Activated T-cell treated with anti-CD3 and anti-CD28 coated beads, Interleukin-2, amount 50 U/mL, for 24 hours (primary cell): Measurements from ENCODE around the gene MOCOS.

Experiments
- DNase-seq: peaks from one replicate; pipeline ENCODE4 v3.0.0-alpha.2; 2020
- H3K27ac Mint-ChIP-seq: 2 replicates; pipeline ENCODE4 v1.8.0; 2020; ENCODE audit warnings: mild to moderate bottlenecking, mixed read lengths
- H3K27me3 Mint-ChIP-seq: 2 replicates; pipeline ENCODE4 v1.8.0; 2020; ENCODE audit warnings: mixed read lengths
- H3K36me3 Mint-ChIP-seq: 2 replicates; pipeline ENCODE4 v1.8.0; 2020; ENCODE audit warnings: low read depth, mixed read lengths
- H3K4me1 Mint-ChIP-seq: 2 replicates; pipeline ENCODE4 v1.8.0; 2020; ENCODE audit warnings: low read depth, mixed read lengths
- H3K4me3 Mint-ChIP-seq: 2 replicates; pipeline ENCODE4 v1.8.0; 2020; ENCODE audit warnings: mild to moderate bottlenecking, moderate library complexity, mixed read lengths
- H3K9me3 Mint-ChIP-seq: 2 replicates; pipeline ENCODE4 v1.8.0; 2020; ENCODE audit warnings: mixed read lengths

MOCOS gene

GRCh38 chr18:36255072-36255698 is 67.9 kb downstream of the MOCOS start:
- no peak for DNase-seq
- H3K4me1 Mint-ChIP-seq = no peaks in the 10 kb centered on the region
- no peaks in the 10 kb centered on the region for H3K9me3 Mint-ChIP-seq
- H3K27me3 Mint-ChIP-seq = peaks cover 21% of the 10 kb centered on the region
- no peak overlapping the region for H3K27ac Mint-ChIP-seq
- no peak overlapping the region for H3K4me3 Mint-ChIP-seq
- H3K36me3 Mint-ChIP-seq = no peaks in the 10 kb centered on the region

- Mint-ChIP-seq H3K4me1 (no peaks in the 10 kb centered on the region), H3K27me3 (peaks cover 18% of the 10 kb centered on the region), H3K4me3 (no peak overlapping the region), H3K9me3 (no peaks in the 10 kb centered on the region), H3K36me3 (no peaks in the 10 kb centered on the region), H3K27ac (no peak overlapping the region)
- DNase-seq = no peak
Measured at GRCh38 chr18:36256094-36256493, 68.8 kb downstream of the MOCOS start.

- no peak overlapping the region for H3K4me3 Mint-ChIP-seq
- no peak for DNase-seq
- no peaks in the 10 kb centered on the region for H3K36me3 Mint-ChIP-seq
- H3K9me3 Mint-ChIP-seq = no peaks in the 10 kb centered on the region
- no peaks in the 10 kb centered on the region for H3K27me3 Mint-ChIP-seq
- no peak overlapping the region for H3K27ac Mint-ChIP-seq
- no peaks in the 10 kb centered on the region for H3K4me1 Mint-ChIP-seq
Measured at GRCh38 chr18:36262971-36263370, 75.7 kb downstream of the MOCOS start.

GRCh38 chr18:36264283-36264682 is 77.0 kb downstream of the MOCOS start:
- H3K4me1 Mint-ChIP-seq = no peaks in the 10 kb centered on the region
- H3K9me3 Mint-ChIP-seq = no peaks in the 10 kb centered on the region
- H3K27ac Mint-ChIP-seq = no peak overlapping the region
- no peaks in the 10 kb centered on the region for H3K27me3 Mint-ChIP-seq
- H3K4me3 Mint-ChIP-seq = no peak overlapping the region
- no peak for DNase-seq
- H3K36me3 Mint-ChIP-seq = no peaks in the 10 kb centered on the region

- no peaks in the 10 kb centered on the region for H3K36me3 Mint-ChIP-seq
- no peak overlapping the region for H3K4me3 Mint-ChIP-seq
- no peaks in the 10 kb centered on the region for H3K9me3 Mint-ChIP-seq
- peaks cover 6% of the 10 kb centered on the region for H3K27me3 Mint-ChIP-seq
- no peaks in the 10 kb centered on the region for H3K4me1 Mint-ChIP-seq
- H3K27ac Mint-ChIP-seq = no peak overlapping the region
- no peak for DNase-seq
Measured at GRCh38 chr18:36265015-36265414, 77.7 kb downstream of the MOCOS start.

- no peak for DNase-seq
- H3K4me1 Mint-ChIP-seq = no peaks in the 10 kb centered on the region
- H3K27ac Mint-ChIP-seq = no peak overlapping the region
- no peak overlapping the region for H3K4me3 Mint-ChIP-seq
- H3K27me3 Mint-ChIP-seq = peaks cover 12% of the 10 kb centered on the region
- no peaks in the 10 kb centered on the region for H3K36me3 Mint-ChIP-seq
- no peaks in the 10 kb centered on the region for H3K9me3 Mint-ChIP-seq
Measured at GRCh38 chr18:36269157-36269556, 81.9 kb downstream of the MOCOS start.

GRCh38 chr18:36271153-36271552 is 83.9 kb downstream of the MOCOS start:
- no peak overlapping the region for H3K4me3 Mint-ChIP-seq

GRCh38 chr18:36273347-36273746 is 86.0 kb downstream of the MOCOS start:
- H3K4me3 Mint-ChIP-seq = no peak overlapping the region
- no peaks in the 10 kb centered on the region for H3K4me1 Mint-ChIP-seq
- H3K27me3 Mint-ChIP-seq = peaks cover 23% of the 10 kb centered on the region
- no peak overlapping the region for H3K27ac Mint-ChIP-seq
- no peaks in the 10 kb centered on the region for H3K9me3 Mint-ChIP-seq
- no peaks in the 10 kb centered on the region for H3K36me3 Mint-ChIP-seq
- no peak for DNase-seq

More at GRCh38 chr18:36271153-36271552, 83.9 kb downstream of the MOCOS start:
- Mint-ChIP-seq H3K9me3 (no peaks in the 10 kb centered on the region), H3K4me1 (no peaks in the 10 kb centered on the region), H3K36me3 (no peaks in the 10 kb centered on the region), H3K27me3 (peaks cover 20% of the 10 kb centered on the region), H3K27ac (no peak overlapping the region)
- no peak for DNase-seq

- no peaks in the 10 kb centered on the region for H3K36me3 Mint-ChIP-seq
- H3K4me1 Mint-ChIP-seq = no peaks in the 10 kb centered on the region
- H3K9me3 Mint-ChIP-seq = no peaks in the 10 kb centered on the region
- no peak overlapping the region for H3K4me3 Mint-ChIP-seq
- H3K27me3 Mint-ChIP-seq = peaks cover 28% of the 10 kb centered on the region
- H3K27ac Mint-ChIP-seq = no peak overlapping the region
- no peak for DNase-seq
Measured at GRCh38 chr18:36274083-36274715, 86.9 kb downstream of the MOCOS start.

- peaks cover 25% of the 10 kb centered on the region for H3K27me3 Mint-ChIP-seq
- no peaks in the 10 kb centered on the region for H3K4me1 Mint-ChIP-seq
- no peaks in the 10 kb centered on the region for H3K36me3 Mint-ChIP-seq
- H3K4me3 Mint-ChIP-seq = no peak overlapping the region
- H3K9me3 Mint-ChIP-seq = no peaks in the 10 kb centered on the region
- no peak for DNase-seq
- no peak overlapping the region for H3K27ac Mint-ChIP-seq
Measured at GRCh38 chr18:36275561-36275960, 88.3 kb downstream of the MOCOS start.

GRCh38 chr18:36279001-36279400 is 91.7 kb downstream of the MOCOS start:
- no peak overlapping the region for H3K4me3 Mint-ChIP-seq
- peaks cover 39% of the 10 kb centered on the region for H3K27me3 Mint-ChIP-seq
- no peak for DNase-seq
- H3K9me3 Mint-ChIP-seq = no peaks in the 10 kb centered on the region
- no peaks in the 10 kb centered on the region for H3K36me3 Mint-ChIP-seq
- no peaks in the 10 kb centered on the region for H3K4me1 Mint-ChIP-seq
- no peak overlapping the region for H3K27ac Mint-ChIP-seq

GRCh38 chr18:36281936-36282335 is 94.6 kb downstream of the MOCOS start:
- Mint-ChIP-seq H3K9me3 (no peaks in the 10 kb centered on the region), H3K4me1 (peaks cover 2% of the 10 kb centered on the region), H3K4me3 (no peak overlapping the region), H3K27me3 (peaks cover 42% of the 10 kb centered on the region), H3K36me3 (no peaks in the 10 kb centered on the region), H3K27ac (no peak overlapping the region)
- DNase-seq = no peak

GRCh38 chr18:36283448-36283847 is 96.2 kb downstream of the MOCOS start:
- no peak for DNase-seq
- peaks cover 48% of the 10 kb centered on the region for H3K27me3 Mint-ChIP-seq
- H3K9me3 Mint-ChIP-seq = no peaks in the 10 kb centered on the region
- peaks cover 2% of the 10 kb centered on the region for H3K4me1 Mint-ChIP-seq
- no peak overlapping the region for H3K27ac Mint-ChIP-seq
- no peak overlapping the region for H3K4me3 Mint-ChIP-seq
- H3K36me3 Mint-ChIP-seq = no peaks in the 10 kb centered on the region

GRCh38 chr18:36284268-36284667 is 97.0 kb downstream of the MOCOS start:
- peaks cover 48% of the 10 kb centered on the region for H3K27me3 Mint-ChIP-seq
- no peaks in the 10 kb centered on the region for H3K36me3 Mint-ChIP-seq
- H3K4me3 Mint-ChIP-seq = no peak overlapping the region
- H3K27ac Mint-ChIP-seq = no peak overlapping the region
- H3K9me3 Mint-ChIP-seq = no peaks in the 10 kb centered on the region
- DNase-seq = no peak
- H3K4me1 Mint-ChIP-seq = peaks cover 2% of the 10 kb centered on the region

- Mint-ChIP-seq H3K4me1 (peaks cover 2% of the 10 kb centered on the region), H3K36me3 (no peaks in the 10 kb centered on the region), H3K9me3 (no peaks in the 10 kb centered on the region), H3K27ac (no peak overlapping the region), H3K4me3 (no peak overlapping the region), H3K27me3 (peaks cover 50% of the 10 kb centered on the region)
- no peak for DNase-seq
Measured at GRCh38 chr18:36284671-36285295, 97.5 kb downstream of the MOCOS start.
